H1 (cell line): ENCODE data around the gene BRME1. TPM values are rescaled to one million over a fixed set of nuclear protein-coding genes. Genes with fewer than 3 reads are reported as not detected.

Source experiments
- CTCF ChIA-PET: fragments of 300-600 bp; sonication (Branson Sonifier 250); formaldehyde crosslinking; loops from one replicate; lab custom pipeline; 2021; ENCODE audit not compliant: partially characterized antibody; lab: Charles Lee
- POLR2A ChIA-PET: fragments of 300-600 bp; sonication (Branson Sonifier 250); formaldehyde crosslinking; loops from one replicate; lab custom pipeline; 2021; ENCODE audit warnings: inconsistent platforms; ENCODE audit not compliant: partially characterized antibody; lab: Charles Lee
- DNase-seq, 2 experiments: peaks; one replicate each; pipeline versions ENCODE4 v3.0.0 to v3.0.0-alpha.2; 2010 to 2022; ENCODE audit warnings: low spot score in 2 of 2, low read depth in 1 of 2, mixed read lengths in 1 of 2
- FAIRE-seq: peaks from 2 replicates; lab custom pipeline; 2011; peaks lifted over from hg19 to GRCh38; lab: Jason Lieb, UNC
- H2AFZ ChIP-seq: 2 replicates; pipeline ENCODE4 v1.8.1; 2012; ENCODE audit warnings: low read length, inconsistent platforms
- H2AK5ac ChIP-seq: 2 replicates; pipeline ENCODE4 v1.6.1; 2013; ENCODE audit warnings: low read depth, low read length
- H2BK120ac ChIP-seq: replicated peaks from 2 replicates; pipeline ENCODE3; 2013; ENCODE audit warnings: low read depth, low read length, inconsistent platforms
- H2BK12ac ChIP-seq: 2 replicates; pipeline ENCODE4 v1.6.1; 2013; ENCODE audit warnings: low read depth, low read length
- H2BK15ac ChIP-seq: 2 replicates; pipeline ENCODE4 v1.6.1; 2013; ENCODE audit warnings: low read length
- H2BK20ac ChIP-seq: 2 replicates; pipeline ENCODE4 v1.6.1; 2013; ENCODE audit warnings: low read length
- H2BK5ac ChIP-seq: 2 replicates; pipeline ENCODE4 v1.6.1; 2013; ENCODE audit warnings: low read depth, low read length
- H3K14ac ChIP-seq: 2 replicates; pipeline ENCODE4 v1.6.1; 2013; ENCODE audit warnings: inconsistent platforms; ENCODE audit not compliant: insufficient read length
- H3K18ac ChIP-seq: 2 replicates; pipeline ENCODE4 v1.6.1; 2013; ENCODE audit warnings: low read length; ENCODE audit errors: extremely low read depth
- H3K23ac ChIP-seq: 2 replicates; pipeline ENCODE4 v1.6.1; 2013; ENCODE audit warnings: inconsistent platforms; ENCODE audit not compliant: insufficient read length
- H3K23me2 ChIP-seq: 2 replicates; pipeline ENCODE4 v1.6.1; 2013; ENCODE audit warnings: low read depth, low read length
- H3K27ac ChIP-seq: 2 replicates; pipeline ENCODE4 v1.6.1; 2011; ENCODE audit warnings: low read depth, low read length, inconsistent platforms
- H3K27me3 ChIP-seq, 4 experiments: replicated peaks in 1 of 4; 1 replicate in 1 of 4; 2 replicates in 3 of 4; pipeline versions ENCODE4 v1.6.1 to v1.8.1; 2011 to 2013; ENCODE audit warnings: low read length in 3 of 4, mild to moderate bottlenecking in 3 of 4, inconsistent platforms in 2 of 4, mixed read lengths in 2 of 4, moderate library complexity in 1 of 4; ENCODE audit not compliant: control insufficient read depth in 3 of 4, insufficient read depth in 3 of 4; ENCODE audit errors: extremely low read depth in 1 of 4
- H3K36me3 ChIP-seq, 4 experiments: 2 replicates each; pipeline versions ENCODE4 v1.6.1 to v1.8.1; 2011 to 2013; ENCODE audit warnings: mild to moderate bottlenecking in 4 of 4, low read length in 3 of 4, moderate library complexity in 2 of 4, control low read depth in 1 of 4, inconsistent platforms in 1 of 4; ENCODE audit not compliant: insufficient read depth in 4 of 4, control insufficient read depth in 2 of 4
- H3K4ac ChIP-seq: replicated peaks from 2 replicates; pipeline ENCODE3; 2013; ENCODE audit warnings: low read length, low read depth, mixed read lengths, inconsistent platforms; ENCODE audit not compliant: insufficient read length
- H3K4me1 ChIP-seq, 4 experiments: replicated peaks in 1 of 4; 1 replicate in 1 of 4; 2 replicates in 3 of 4; pipeline versions ENCODE4 v1.6.1 to v1.8.1; 2011 to 2013; ENCODE audit warnings: low read length in 3 of 4, inconsistent platforms in 2 of 4, mixed read lengths in 1 of 4; ENCODE audit not compliant: insufficient read depth in 4 of 4, control insufficient read depth in 3 of 4
- H3K4me2 ChIP-seq, 2 experiments: 2 replicates each; pipeline versions ENCODE4 v1.6.1 to v1.8.1; 2011 to 2013; ENCODE audit warnings: low read depth in 2 of 2, low read length in 2 of 2, control low read depth in 1 of 2, inconsistent platforms in 1 of 2, mild to moderate bottlenecking in 1 of 2; ENCODE audit not compliant: insufficient read depth in 1 of 2
- H3K4me3 ChIP-seq, 4 experiments: fragments of 200-600, 300-600 bp in 1 of 4; sonication (generic), shearing (Covaris generic), sonication (Bioruptor Twin) in 1 of 4; 2 replicates each; pipeline versions ENCODE4 v1.5.1 to v1.8.1; 2011 to 2016; ENCODE audit warnings: low read length in 4 of 4, low read depth in 3 of 4, control low read depth in 2 of 4, inconsistent platforms in 2 of 4, mild to moderate bottlenecking in 2 of 4, mixed read lengths in 1 of 4, moderate library complexity in 1 of 4; ENCODE audit not compliant: insufficient read depth in 2 of 4; ENCODE audit errors: extremely low read depth in 1 of 4
- H3K56ac ChIP-seq: replicated peaks from 2 replicates; pipeline ENCODE3; 2013; ENCODE audit warnings: low read depth, mild to moderate bottlenecking, mixed read lengths, low read length, inconsistent platforms; ENCODE audit not compliant: insufficient read length
- H3K79me1 ChIP-seq: 2 replicates; pipeline ENCODE4 v1.6.1; 2013; ENCODE audit warnings: low read depth, low read length, control low read depth
- H3K79me2 ChIP-seq, 2 experiments: 2 replicates each; pipeline versions ENCODE4 v1.6.1 to v1.8.1; 2012 to 2013; ENCODE audit warnings: low read length in 2 of 2, mild to moderate bottlenecking in 2 of 2, inconsistent platforms in 1 of 2; ENCODE audit not compliant: insufficient read depth in 2 of 2, control insufficient read depth in 1 of 2
- H3K9ac ChIP-seq, 4 experiments: replicated peaks in 1 of 4; 1 replicate in 1 of 4; 2 replicates in 3 of 4; pipeline versions ENCODE4 v1.6.1 to v1.8.1; 2011 to 2013; ENCODE audit warnings: low read depth in 3 of 4, low read length in 3 of 4, control low read depth in 2 of 4, mild to moderate bottlenecking in 2 of 4, moderate library complexity in 2 of 4, inconsistent platforms in 1 of 4; ENCODE audit errors: extremely low read depth in 1 of 4
- H3K9me3 ChIP-seq, 2 experiments: 2 replicates each; pipeline versions ENCODE4 v1.6.1 to v1.8.1; 2012 to 2013; ENCODE audit warnings: mild to moderate bottlenecking in 2 of 2, moderate library complexity in 2 of 2, control low read depth in 1 of 2, inconsistent platforms in 1 of 2, low read depth in 1 of 2, low read length in 1 of 2, mixed read lengths in 1 of 2; ENCODE audit not compliant: insufficient read depth in 2 of 2
- H4K20me1 ChIP-seq, 2 experiments: replicated peaks in 1 of 2; 2 replicates each; pipeline versions ENCODE3 to v1.8.1; 2011 to 2013; ENCODE audit warnings: inconsistent platforms in 2 of 2, low read length in 2 of 2, mild to moderate bottlenecking in 1 of 2; ENCODE audit not compliant: insufficient read depth in 2 of 2, control insufficient read depth in 1 of 2
- H4K5ac ChIP-seq: 2 replicates; pipeline ENCODE4 v1.6.1; 2013; ENCODE audit warnings: low read length, low read depth, mixed read lengths, inconsistent platforms; ENCODE audit not compliant: insufficient read length
- H4K8ac ChIP-seq: 2 replicates; pipeline ENCODE4 v1.8.0; 2013; ENCODE audit warnings: mild to moderate bottlenecking, moderate library complexity, low read length, inconsistent platforms; ENCODE audit not compliant: insufficient read depth; ENCODE audit errors: extremely low read depth
- H4K91ac ChIP-seq: replicated peaks from 2 replicates; pipeline ENCODE3; 2013; ENCODE audit warnings: low read length, mixed read lengths, inconsistent platforms; ENCODE audit not compliant: insufficient read length
- CHD2 ChIP-seq: IDR thresholded peaks from 2 replicates; pipeline ENCODE4 v1.6.1; 2012; ENCODE audit warnings: low read length, improper control_type of control experiment
- WGBS, 2 experiments: shearing (Covaris generic) in 1 of 2; methylation state at CpG; one replicate each; pipeline versions ENCODE4 v1.1.6 to v1.1.7; 2013 to 2015; ENCODE audit warnings: low lambda C conversion rate in 2 of 2, mixed read lengths in 2 of 2, inconsistent platforms in 1 of 2, low coverage in 1 of 2, missing lambda C conversion rate in 1 of 2; ENCODE audit not compliant: insufficient replicate concordance in 2 of 2, insufficient coverage in 1 of 2, insufficient read length in 1 of 2; ENCODE audit errors: extremely low coverage in 1 of 2, missing lambda C conversion rate in 1 of 2; 5-methylcytosine and 5-hydroxymethylcytosine counted together
- polyA plus RNA-seq, 7 experiments: library from polyadenylated mRNA; depleted of rRNA in 3 of 7; stranded (reverse) in 5 of 7; unstranded in 2 of 7; fragments of >200 nt in 5 of 7; fragments of 200-250 nt in 2 of 7; gene quantifications; 1 replicate in 5 of 7; 2 replicates in 1 of 7; 4 replicates in 1 of 7; pipeline versions ENCODE4 v1.2.1 to v1.2.3, GENCODE V29; 2011 to 2013; ENCODE audit warnings: missing spikeins in 2 of 7, mixed read lengths in 2 of 7
- total RNA-seq: library from RNA; stranded (reverse); fragmentation: NEBNext Ultra II Directional; extraction: Animal tissue kit (Norgen Biotek cat#: 25700); gene quantifications from 2 replicates; pipeline ENCODE4 v1.2.1, GENCODE V29; 2021
- TF ChIP-seq, protein P1 (sequence below), 3 experiments: IDR thresholded peaks; 1 replicate in 2 of 3; 2 replicates in 1 of 3; pipeline versions ENCODE4 v1.5.1 to v1.6.1; 2011; ENCODE audit warnings: low read length in 3 of 3, mild to moderate bottlenecking in 3 of 3, inconsistent platforms in 2 of 3, low read depth in 1 of 3, moderate library complexity in 1 of 3; ENCODE audit not compliant: insufficient read depth in 1 of 3; ENCODE audit errors: control extremely low read depth in 1 of 3

Gene BRME1
- total and polyA plus RNA-seq, 2 of the 8 experiments (the other 6 are each of a cell fraction or from before 2014, with no cell fraction given): 4.6 to 4.7 TPM

DNA sequence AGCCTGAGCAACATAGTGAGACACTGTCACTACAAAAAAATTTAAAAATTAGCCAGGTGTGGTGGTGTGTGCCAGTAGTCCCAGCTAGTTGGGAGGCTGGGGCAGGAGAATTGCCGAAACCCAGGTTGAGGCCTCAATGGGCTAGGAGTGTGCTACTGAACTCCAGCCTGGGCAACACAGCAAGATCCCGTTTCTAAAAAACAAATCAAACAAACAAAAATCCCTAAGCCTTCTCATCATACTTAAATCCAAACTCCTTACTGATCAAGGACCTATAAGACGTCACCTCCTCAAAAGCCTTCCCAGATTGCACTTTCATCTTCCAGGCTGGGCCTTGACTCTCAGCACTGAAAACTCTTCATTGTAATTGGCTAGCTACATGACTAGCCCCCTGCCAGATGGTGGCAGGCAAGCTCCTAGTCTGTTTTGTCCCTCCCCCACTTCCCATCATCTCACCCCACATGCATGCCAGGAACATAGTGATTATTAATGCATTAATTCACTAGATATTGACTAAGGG lies 46.5 kb downstream of the BRME1 start:
- Histone ChIP-seq H4K91ac (no peak overlapping the region), H3K9me3 (no peaks in the 10 kb centered on the region), H3K4me1 (peaks cover 0 to 7% (median 5%) of the 10 kb centered on the region in 4 experiments; a peak in 5 of 7 replicates), H2AK5ac (no peak overlapping the region), H4K20me1 (peaks cover 0 to 2% of the 10 kb centered on the region in 2 experiments), H3K4ac (no peak overlapping the region), H3K23me2 (no peaks in the 10 kb centered on the region), H3K14ac (no peak overlapping the region), H3K79me2 (no peaks in the 10 kb centered on the region), H3K36me3 (no peaks in the 10 kb centered on the region), H3K4me3 (no peak overlapping the region), H2BK5ac (no peak overlapping the region), H3K23ac (no peak overlapping the region), H3K27me3 (peaks cover 1 to 11% (median 7%) of the 10 kb centered on the region in 4 experiments), H3K27ac (no peak overlapping the region), H2BK12ac (no peak overlapping the region), H4K8ac (no peak overlapping the region), H3K9ac (no peak overlapping the region), H4K5ac (no peak overlapping the region), H2BK120ac (no peak overlapping the region), H3K56ac (no peak overlapping the region), H2AFZ (no peak overlapping the region), H2BK20ac (no peak overlapping the region), H3K18ac (no peak overlapping the region), H2BK15ac (no peak overlapping the region), H3K79me1 (no peaks in the 10 kb centered on the region), H3K4me2 (no peak overlapping the region)
- ChIA-PET CTCF (interaction anchor here (0.9 to 7.0 kb wide), 7 partner anchors 8 to 86 kb away, joined by 3 to 70 read pairs (median 9); partner anchors contain the start of gene C19orf53), POLR2A (interaction anchor here (0.9 to 1.9 kb wide), 3 partner anchors 12 to 85 kb away, joined by 3 to 7 read pairs (median 4); partner anchors contain the start of gene C19orf53)
- DNase-seq (no peak), FAIRE-seq (no peak)
- TF ChIP-seq, protein P1, sequence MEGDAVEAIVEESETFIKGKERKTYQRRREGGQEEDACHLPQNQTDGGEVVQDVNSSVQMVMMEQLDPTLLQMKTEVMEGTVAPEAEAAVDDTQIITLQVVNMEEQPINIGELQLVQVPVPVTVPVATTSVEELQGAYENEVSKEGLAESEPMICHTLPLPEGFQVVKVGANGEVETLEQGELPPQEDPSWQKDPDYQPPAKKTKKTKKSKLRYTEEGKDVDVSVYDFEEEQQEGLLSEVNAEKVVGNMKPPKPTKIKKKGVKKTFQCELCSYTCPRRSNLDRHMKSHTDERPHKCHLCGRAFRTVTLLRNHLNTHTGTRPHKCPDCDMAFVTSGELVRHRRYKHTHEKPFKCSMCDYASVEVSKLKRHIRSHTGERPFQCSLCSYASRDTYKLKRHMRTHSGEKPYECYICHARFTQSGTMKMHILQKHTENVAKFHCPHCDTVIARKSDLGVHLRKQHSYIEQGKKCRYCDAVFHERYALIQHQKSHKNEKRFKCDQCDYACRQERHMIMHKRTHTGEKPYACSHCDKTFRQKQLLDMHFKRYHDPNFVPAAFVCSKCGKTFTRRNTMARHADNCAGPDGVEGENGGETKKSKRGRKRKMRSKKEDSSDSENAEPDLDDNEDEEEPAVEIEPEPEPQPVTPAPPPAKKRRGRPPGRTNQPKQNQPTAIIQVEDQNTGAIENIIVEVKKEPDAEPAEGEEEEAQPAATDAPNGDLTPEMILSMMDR (IDR thresholded peaks at IDR 0.05; ENCODE audit: control extremely low read depth in 1 of 3, insufficient read depth in 1 of 3, low read depth in 1 of 3, low read length in 3 of 3): peak in 2 of 3 experiments; percentile 5 to 19; a peak in 2 of 4 replicates
- no peak for TF ChIP-seq CHD2
- WGBS, 2 experiments: 89 to 100% methylated on average over 1 to 3 of the region's 3 CpGs
